HK-2 (cell line): ENCODE results near the gene INAFM2.

Experiments used
- DNase-seq: peaks from one replicate; pipeline ENCODE4 v3.0.0-alpha.2; 2018; ENCODE audit not compliant: unreplicated experiment

The INAFM2 gene

DNA sequence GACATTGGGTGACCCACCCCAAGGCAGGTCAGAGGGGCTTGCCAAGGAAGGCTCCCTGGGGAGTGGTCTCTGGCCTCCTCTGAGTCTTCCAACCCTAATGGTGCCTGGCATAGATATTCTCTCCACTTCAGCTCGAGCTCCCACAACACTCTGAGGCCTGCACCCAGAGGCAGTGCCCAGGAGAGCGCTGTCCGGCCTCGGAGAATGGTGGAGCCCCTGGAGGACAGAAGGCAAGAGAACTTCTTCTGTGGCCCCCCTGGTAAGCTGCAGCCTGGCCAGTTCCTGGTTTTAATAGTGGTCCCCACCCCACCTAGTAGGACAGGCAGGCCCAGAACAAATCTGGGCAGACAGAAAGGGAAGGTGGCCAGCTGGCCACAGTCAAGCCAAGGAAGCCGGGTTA is 41.5 kb downstream of the INAFM2 start:
- DNase-seq: no peak

DNA sequence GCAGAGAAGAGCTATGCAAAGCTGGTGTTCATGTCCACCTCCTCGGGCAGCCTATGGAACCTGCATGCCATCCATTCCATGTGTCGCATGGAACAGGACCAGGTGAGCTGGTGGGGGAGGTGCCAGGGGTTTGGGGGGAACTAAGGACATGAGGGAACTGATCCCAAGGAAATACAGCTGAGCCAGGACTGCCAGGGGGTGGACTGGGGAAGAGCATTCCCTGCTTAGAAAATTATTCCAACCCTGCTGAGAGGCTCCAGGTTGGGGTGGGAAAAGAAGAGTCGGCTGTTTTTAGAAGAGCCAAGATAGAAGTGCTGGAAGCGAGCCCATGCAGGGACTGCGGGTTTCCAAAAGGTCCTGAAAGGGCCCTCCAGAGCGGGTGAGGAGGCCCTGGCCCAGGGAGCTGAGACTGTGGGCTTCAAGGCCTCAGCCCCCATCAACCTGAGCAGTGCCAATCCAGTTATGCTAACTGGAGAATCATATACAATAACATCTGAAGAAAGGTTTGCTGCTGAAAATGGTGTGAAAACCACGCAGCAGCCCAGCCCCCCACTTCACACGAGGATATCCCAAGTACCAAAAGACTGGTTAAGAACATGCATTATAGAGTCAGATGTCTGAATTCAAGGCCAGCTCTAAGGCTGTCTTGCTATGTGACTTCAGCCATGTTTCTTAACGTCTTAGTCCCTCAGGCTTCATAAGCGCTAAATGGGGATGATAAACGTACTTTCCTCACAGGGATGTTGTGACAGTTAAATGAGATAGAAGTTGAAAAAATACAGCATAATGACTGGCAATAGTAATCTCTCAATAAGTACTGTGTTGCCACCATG is 42.3 kb downstream of the INAFM2 start:
- no peak for DNase-seq

DNA sequence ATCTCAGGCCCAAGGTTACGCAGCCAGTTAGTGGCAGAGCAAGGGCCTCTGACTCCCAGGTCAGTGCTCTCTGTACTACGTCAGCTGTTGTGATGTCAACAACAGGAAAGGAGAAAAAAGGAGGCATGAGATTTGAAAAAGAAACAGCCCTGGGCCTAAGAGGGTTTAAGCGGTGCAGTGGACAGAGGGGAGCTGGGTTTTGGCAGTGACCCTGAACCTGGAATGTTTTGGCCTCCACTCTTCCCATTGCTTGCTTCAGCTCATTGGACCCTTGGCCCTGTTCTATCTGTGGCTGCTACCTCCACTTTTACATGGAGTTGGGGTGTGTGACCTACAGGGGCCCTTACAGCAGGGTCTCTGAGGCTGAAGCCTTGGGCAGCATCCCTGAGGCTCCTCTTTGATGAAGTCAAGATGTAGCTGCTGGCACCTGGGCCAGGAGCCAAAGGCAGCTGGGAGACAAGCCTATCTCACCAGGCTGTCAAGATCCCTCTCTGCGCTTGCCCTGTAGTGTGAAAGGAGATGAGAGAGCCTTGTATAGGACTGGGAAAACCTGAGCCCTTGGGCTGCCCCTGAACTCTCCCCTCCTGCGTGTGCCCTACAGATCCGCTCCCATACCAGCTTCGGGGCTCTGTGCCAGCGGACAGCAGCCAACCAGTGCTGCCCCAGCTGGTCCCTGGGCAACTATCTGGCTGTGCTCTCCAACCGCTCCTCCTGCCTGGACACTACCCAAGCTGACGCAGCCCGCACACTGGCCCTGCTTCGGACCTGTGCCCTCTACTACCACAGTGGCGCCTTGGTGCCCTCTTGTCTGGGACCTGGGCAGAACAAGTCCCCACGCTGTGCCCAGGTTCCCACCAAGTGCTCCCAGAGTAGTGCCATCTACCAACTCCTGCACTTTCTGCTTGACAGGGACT is 43.2 kb downstream of the INAFM2 start:
- no peak for DNase-seq

DNA sequence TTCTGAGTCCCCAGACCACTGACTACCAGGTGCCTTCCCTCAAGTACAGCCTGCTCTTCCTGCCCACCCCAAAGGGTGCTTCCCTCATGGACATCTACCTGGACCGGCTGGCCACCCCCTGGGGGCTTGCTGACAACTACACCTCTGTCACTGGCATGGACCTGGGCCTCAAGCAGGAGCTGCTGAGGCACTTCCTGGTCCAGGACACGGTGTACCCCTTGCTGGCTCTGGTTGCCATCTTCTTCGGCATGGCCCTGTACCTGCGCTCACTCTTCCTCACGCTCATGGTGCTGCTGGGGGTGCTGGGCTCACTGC is 43.8 kb downstream of the INAFM2 start:
- no peak for DNase-seq

DNA sequence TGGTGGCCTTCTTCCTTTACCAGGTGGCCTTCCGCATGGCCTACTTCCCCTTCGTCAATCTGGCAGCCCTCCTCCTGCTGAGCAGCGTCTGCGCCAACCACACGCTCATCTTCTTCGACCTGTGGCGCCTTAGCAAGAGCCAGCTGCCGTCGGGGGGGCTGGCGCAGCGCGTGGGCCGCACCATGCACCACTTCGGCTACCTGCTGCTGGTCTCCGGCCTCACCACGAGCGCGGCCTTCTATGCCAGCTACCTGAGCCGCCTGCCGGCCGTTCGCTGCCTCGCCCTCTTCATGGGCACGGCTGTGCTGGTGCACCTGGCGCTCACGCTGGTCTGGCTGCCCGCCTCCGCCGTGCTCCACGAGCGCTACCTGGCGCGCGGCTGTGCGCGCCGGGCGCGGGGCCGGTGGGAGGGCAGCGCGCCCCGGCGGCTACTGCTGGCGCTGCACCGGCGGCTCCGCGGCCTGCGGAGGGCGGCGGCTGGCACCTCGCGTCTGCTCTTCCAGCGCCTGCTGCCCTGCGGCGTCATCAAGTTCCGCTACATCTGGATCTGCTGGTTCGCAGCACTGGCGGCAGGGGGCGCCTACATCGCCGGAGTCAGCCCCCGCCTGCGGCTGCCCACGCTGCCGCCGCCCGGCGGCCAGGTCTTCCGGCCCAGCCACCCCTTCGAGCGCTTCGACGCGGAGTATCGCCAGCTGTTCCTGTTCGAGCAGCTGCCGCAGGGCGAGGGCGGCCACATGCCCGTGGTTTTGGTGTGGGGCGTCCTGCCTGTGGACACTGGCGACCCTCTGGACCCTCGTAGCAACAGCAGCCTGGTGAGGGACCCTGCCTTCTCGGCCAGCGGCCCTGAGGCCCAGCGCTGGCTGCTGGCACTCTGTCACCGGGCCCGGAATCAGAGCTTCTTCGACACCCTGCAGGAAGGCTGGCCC is 44.5 kb downstream of the INAFM2 start:
- peak; percentile 83 for DNase-seq

DNA sequence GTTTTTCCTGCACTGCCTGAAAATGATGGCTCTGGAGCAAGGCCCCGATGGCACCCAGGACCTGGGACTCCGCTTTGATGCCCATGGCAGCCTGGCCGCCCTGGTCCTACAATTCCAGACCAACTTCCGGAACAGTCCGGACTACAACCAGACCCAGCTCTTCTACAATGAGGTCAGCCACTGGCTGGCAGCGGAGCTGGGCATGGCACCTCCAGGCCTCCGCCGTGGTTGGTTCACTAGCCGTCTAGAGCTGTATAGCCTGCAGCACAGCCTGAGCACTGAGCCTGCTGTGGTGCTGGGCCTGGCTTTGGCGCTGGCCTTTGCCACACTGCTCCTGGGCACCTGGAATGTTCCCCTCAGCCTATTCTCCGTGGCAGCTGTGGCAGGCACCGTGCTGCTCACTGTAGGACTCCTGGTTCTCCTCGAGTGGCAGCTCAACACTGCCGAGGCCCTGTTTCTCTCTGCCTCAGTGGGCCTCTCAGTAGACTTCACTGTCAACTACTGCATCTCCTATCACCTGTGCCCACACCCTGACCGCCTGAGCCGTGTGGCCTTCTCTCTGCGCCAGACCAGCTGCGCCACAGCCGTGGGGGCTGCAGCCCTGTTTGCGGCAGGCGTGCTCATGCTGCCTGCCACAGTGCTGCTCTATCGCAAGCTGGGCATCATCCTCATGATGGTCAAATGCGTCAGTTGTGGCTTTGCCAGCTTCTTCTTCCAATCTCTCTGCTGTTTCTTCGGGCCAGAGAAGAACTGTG is 45.4 kb downstream of the INAFM2 start:
- DNase-seq: no peak

DNA sequence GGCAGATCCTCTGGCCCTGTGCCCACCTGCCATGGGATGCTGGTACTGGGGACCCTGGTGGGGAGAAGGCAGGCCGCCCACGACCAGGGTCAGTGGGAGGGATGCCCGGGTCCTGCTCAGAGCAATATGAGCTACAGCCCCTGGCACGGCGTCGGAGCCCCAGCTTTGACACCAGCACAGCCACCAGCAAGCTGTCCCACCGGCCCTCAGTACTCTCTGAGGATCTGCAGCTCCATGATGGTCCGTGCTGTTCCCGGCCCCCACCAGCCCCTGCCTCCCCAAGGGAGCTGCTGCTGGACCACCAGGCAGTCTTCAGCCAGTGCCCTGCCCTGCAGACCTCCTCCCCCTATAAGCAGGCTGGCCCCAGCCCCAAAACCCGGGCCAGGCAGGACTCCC is 46.0 kb downstream of the INAFM2 start:
- DNase-seq: no peak

DNA sequence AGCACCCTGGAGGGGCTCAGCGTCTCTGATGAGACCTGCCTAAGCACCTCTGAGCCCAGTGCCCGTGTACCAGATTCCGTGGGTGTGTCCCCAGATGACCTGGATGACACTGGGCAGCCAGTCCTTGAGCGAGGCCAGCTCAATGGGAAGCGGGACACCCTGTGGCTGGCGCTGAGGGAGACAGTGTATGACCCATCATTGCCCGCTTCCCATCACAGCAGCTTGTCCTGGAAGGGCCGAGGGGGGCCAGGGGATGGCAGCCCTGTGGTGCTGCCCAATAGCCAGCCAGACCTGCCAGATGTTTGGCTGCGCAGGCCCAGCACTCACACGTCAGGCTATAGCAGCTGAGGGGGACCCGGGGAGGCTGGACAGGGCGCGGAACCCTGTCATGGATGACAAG is 46.5 kb downstream of the INAFM2 start:
- no peak for DNase-seq

DNA sequence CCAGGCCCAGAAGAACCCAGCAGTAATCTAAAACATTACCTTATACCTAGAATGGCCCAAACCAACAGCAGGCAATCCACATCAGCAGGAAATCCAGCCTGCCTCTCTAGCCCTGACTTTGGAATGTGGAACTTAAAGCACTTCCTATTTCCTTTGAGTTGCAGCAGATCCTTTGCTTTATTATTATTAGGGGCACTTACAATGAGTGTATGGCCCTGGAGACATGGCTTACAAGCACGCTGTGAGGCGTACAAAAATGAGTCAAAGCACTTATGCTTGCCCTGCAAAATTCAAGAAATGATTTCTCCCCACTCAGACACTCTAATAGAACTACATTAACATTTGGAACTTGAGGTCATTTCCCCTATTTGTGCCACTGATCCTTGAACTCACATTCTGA is 49.5 kb downstream of the INAFM2 start:
- no peak for DNase-seq
